HG03457 (cell line): ENCODE data around the gene NAXE.
"Not testable (repeated sequence)": the region's sequence is repeated elsewhere in the genome, so short reads cannot be mapped to it uniquely, and the experiment has no call there.

ENCODE experiments used
- ATAC-seq: cut with Tn5 transposase; IDR thresholded peaks from one replicate; pipeline ENCODE4 v1.9.1; 2021; ENCODE audit warnings: moderate number of reproducible peaks; ENCODE audit not compliant: unreplicated experiment

The NAXE gene

DNA sequence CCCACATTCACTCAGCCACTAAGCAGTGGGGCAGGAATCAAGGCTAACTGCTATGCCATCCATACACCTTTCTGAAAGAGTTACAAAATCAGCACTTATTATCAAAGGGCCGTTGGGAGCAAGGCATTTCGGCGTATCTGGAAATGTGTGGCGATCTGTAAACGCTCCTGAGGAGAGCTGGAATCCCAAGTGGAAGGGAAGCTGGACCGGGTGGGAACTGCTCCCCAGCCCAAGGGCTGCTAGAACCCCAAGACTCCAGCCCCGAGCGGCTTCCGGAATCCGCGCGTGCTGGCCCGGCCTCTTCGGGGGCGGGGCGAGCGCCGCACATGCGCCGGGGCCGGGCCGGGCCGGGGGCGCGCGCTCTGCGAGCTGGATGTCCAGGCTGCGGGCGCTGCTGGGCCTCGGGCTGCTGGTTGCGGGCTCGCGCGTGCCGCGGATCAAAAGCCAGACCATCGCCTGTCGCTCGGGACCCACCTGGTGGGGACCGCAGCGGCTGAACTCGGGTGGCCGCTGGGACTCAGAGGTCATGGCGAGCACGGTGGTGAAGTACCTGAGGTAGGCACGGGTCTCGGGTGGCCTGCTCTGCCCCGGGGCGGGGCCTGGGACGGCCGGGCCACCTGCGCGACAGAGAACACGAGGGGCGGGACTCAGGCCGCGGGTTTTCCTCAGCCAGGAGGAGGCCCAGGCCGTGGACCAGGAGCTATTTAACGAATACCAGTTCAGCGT lies at the start of gene NAXE:
Gene NAXE (plus strand): TSS at position 345 of the 726 bp plus-strand sequence. CDS start 29 bp downstream, at position 374.
- no peak for ATAC-seq

- no peak for ATAC-seq
Measured at GRCh38 chr1:156543066-156543465, 48.5 kb upstream of the NAXE start.

DNA sequence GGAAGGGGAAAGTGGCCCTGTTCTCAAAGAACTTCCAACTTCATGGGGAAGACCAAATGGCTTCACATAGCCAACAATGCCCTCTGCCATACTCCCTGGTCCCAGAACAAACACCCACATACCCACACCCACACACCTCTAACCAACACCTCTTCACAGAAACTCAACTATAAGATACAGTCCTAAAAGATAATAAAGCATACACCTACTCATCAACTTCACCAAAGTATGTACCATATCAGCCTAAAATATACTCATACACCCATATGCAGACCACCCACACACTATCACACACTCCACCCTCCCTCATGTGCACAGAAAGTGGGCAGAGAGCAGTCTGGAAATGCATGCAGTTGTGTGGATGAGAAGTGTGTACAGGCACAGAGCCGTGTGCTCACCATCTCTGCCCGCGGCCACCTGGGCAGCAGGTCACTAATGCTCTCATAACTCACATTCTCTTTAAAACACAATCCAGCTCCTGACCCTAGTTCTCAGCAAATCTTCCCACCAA lies 46.9 kb upstream of the NAXE start:
- ATAC-seq: no peak

DNA sequence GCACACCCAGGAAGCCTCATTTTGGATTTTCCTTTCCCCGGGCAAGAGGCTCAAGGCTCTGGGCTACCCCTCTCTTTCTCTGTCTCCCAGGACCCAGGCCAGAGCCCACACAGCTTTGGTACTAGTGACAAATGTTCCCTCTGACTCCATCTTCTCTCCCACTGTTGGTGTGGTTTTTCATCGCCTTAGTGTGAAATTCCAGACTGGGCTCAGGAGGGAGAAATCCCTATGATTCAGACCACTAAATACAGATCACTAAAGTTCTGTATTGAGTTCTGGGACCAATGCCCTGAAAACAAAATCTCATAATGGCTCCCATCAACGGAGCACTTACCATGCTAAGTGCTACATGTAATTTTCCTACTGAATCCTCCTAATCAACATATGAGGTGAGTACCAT lies 45.3 kb upstream of the NAXE start:
- no peak for ATAC-seq

- ATAC-seq: no peak
Measured at GRCh38 chr1:156547434-156547833, 44.1 kb upstream of the NAXE start.

GRCh38 chr1:156547982-156548381 lies 43.6 kb upstream of the NAXE start:
- ATAC-seq: no peak

- ATAC-seq: no peak
Measured at GRCh38 chr1:156549390-156549789, 42.2 kb upstream of the NAXE start.

DNA sequence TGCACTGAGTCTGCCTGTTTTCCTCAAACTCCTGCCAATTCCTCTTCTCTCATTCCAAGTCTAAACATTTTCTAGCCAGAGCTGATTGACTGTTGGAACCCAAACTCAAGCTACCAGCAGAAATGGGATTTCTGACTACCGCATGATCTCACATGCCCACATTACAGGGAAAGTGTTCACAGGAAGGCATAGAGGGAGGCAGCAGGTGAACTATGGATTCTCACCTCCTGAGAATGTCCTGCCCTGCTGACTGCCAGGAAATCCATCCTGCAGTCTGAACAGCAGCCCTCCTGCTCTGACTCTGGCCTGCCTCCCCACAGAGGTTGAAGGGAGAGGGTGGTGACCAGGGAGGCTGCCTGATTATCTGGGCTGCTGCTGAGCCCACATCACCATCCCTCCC lies 41.7 kb upstream of the NAXE start:
- ATAC-seq: no peak

- no peak for ATAC-seq
Measured at GRCh38 chr1:156550346-156550745, 41.2 kb upstream of the NAXE start.

DNA sequence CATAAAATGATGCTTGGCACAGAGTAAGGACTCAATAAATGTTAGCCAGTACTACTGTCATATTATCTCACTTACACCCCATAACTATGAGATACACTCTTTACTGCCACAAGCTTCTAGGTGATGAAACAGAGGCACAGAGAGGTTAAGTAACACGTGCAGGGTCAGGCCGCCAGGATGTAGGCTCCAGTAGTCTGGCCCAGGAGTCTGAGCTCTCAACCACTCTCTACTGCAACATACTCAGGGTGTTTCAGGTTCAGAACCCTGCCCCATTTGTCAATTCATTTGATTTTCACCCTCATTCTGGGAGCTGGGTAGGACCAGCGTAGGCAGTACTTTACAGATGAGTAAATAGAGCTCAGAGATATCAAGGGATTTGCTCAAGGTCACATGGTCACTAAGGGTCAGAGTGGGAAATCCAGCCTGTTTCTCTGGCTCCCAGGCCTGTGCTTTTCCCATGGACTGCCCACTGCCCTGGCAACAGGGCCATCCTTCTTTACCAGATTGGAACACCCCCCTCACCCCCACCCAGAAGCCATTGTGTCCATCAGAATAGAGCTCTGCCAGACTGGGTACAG lies 40.4 kb upstream of the NAXE start:
- no peak for ATAC-seq

GRCh38 chr1:156551869-156552268 lies 39.7 kb upstream of the NAXE start:
- no peak for ATAC-seq

- no peak for ATAC-seq
Measured at GRCh38 chr1:156552518-156552917, 39.1 kb upstream of the NAXE start.

DNA sequence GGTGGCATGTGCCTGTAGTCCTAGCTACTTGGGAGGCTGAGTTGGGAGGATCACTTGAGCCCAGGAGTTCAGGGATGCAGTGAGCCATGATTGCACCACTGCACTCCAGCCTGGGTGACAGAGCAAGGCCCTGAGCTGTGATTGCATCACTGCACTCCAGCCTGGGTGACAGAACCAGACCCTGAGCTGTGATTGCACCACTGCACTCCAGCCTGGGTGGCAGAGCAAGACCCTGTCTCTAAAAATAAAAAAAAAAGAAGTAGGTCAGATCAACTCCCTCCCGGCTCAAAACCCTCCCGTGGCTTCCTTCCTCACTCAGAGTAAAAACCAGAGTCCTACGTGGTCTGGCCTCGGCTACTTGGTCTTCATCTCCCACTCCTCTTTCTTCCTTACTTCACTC lies 38.6 kb upstream of the NAXE start:
- not testable (repeated sequence) for ATAC-seq

DNA sequence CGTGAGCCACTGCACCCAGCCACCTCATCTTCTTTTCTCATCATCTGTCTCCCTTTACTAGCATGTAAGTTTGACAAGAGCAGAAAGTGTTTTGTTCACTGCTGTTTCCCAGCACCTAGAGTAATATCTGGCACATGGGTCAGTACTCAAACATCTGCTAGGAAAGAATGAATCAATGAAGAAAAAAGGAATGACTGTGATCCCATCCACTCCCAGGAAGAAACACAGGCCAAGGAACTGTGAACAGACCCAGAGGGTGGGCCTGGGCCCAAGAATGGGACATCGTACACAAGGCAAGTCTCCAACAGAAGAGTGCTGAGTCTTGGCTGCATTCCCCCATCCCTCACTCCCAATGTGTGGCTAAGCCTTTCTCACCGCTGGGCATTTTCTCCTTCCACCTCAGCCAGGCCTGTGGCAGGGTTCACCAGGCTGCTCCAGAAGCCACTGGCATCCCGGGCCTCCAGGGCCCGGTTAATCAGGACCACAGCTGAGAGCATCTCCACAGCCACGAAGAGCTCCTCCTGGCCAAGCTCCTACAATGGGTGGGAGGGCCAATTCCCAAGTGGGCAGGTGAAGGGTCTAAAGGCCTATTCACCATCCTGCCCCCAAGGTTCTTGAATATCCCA lies 37.6 kb upstream of the NAXE start:
- ATAC-seq: no peak

DNA sequence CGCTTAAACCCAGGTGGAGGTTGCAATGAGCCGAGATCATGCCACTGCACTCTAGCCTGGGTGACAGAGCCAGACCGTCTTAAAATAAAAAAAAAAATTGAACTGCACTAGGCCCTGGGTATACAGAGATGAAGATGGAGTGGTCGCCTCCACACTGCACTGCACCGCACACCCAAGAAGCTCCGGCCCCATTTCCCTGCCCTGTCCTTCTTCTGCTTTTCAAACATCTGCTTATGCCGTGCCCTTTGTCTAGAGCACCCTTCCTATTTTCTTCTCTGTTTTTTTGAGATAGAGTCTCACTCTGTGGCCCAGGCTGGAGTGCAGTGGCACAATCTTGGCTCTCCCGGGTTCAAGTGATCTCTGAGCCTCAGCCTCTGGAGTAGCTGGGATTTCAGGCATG lies 36.6 kb upstream of the NAXE start:
- ATAC-seq: no peak

GRCh38 chr1:156555715-156556114 lies 35.9 kb upstream of the NAXE start:
- no peak for ATAC-seq

DNA sequence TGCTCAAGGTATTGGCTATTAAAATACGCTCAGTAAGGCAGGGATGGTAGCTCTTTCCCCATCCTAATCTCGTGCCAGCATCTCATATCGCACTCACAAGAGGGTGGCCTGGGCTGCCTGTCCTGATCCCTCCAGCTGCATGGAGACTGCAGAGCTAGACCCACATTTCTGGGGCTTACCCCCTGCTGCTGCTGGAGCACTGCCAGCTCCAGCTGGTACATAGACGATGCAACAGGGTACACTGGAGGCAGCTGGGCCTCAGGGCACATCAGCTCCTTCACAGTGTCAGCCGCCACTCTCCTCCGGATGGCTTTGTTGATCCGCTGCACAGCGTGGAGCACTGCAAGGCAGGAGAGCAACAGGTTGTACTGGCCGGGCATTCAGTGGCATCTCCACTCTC lies 35.2 kb upstream of the NAXE start:
- ATAC-seq: no peak

DNA sequence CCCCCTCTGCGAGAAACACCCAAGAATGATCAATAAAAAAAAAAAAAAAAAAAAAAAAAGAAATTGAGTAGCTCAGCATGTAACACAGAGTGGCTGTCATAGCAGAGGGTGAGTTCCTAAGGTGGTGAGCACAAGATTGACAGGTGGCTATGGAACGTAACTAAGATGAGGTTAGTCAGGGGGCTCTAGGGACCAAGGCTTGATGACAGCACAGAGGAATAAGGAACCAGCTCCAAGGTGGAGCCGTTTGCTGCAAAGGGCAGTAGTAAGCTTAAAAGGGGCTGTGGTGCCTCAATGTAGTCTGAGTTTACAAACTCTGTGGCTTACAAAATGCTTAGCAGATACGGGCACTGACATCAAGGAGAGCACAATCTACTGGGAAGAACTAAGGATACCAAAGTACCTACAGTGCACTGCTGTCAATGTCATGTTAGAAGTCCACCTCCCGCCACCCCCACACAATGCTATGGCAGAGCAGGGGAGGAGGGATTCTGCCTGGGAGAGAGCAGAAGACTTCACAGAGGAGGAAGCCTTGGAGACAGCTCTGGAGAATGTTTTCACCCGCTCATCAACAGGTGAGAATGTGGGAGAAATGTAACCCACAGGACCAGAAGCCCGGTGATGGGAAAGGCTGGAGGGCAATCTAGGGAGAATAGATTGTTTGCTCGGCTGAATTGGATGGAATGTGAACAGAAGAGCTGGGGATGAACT lies 32.3 kb upstream of the NAXE start:
- ATAC-seq: no peak

GRCh38 chr1:156559797-156560385 lies 31.7 kb upstream of the NAXE start:
- ATAC-seq: no peak

- ATAC-seq: no peak
Measured at GRCh38 chr1:156560585-156561163, 30.9 kb upstream of the NAXE start.

- no peak for ATAC-seq
Measured at GRCh38 chr1:156565519-156565918, 26.1 kb upstream of the NAXE start.
